Endodermal cell (in vitro differentiated cells): Measurements from ENCODE around the gene UCKL1. TPM values are rescaled to one million over a fixed set of nuclear protein-coding genes. Genes with fewer than 3 reads are reported as not detected.

ENCODE experiments used
- DNase-seq: peaks from one replicate; pipeline ENCODE4 v3.0.0-alpha.2; 2017
- H3K27ac ChIP-seq: 2 replicates; pipeline ENCODE4 v1.5.1; 2013; ENCODE audit warnings: mild to moderate bottlenecking, low read depth, low read length, moderate library complexity
- H3K27me3 ChIP-seq: 2 replicates; pipeline ENCODE4 v1.6.1; 2013; ENCODE audit warnings: mild to moderate bottlenecking, low read length, moderate library complexity; ENCODE audit not compliant: insufficient read depth, control insufficient read depth, poor library complexity, severe bottlenecking
- H3K36me3 ChIP-seq: 2 replicates; pipeline ENCODE4 v1.7.0; 2013; ENCODE audit warnings: mild to moderate bottlenecking, low read length, moderate library complexity; ENCODE audit not compliant: control insufficient read depth, insufficient read depth
- H3K4me1 ChIP-seq: one replicate; pipeline ENCODE4 v1.7.0; 2013; ENCODE audit warnings: low read length; ENCODE audit not compliant: control insufficient read depth, insufficient read depth
- H3K4me3 ChIP-seq: 2 replicates; pipeline ENCODE4 v1.5.1; 2013; ENCODE audit warnings: mild to moderate bottlenecking, low read length, moderate library complexity
- H3K9ac ChIP-seq: 2 replicates; pipeline ENCODE4 v1.6.1; 2013; ENCODE audit warnings: mild to moderate bottlenecking, low read length, moderate library complexity; ENCODE audit not compliant: poor library complexity, severe bottlenecking; ENCODE audit errors: extremely low read depth
- H3K9me3 ChIP-seq: 2 replicates; pipeline ENCODE4 v1.6.1; 2013; ENCODE audit warnings: mild to moderate bottlenecking, low read length, moderate library complexity; ENCODE audit not compliant: control insufficient read depth
- H3K27ac Mint-ChIP-seq: 2 replicates; pipeline ENCODE4 v1.8.0; 2020; ENCODE audit warnings: mixed read lengths
- H3K27me3 Mint-ChIP-seq: 2 replicates; pipeline ENCODE4 v1.8.0; 2021; ENCODE audit warnings: mild to moderate bottlenecking, mixed read lengths; ENCODE audit not compliant: insufficient read depth
- H3K36me3 Mint-ChIP-seq: 2 replicates; pipeline ENCODE4 v1.8.0; 2020; ENCODE audit warnings: low read depth, mixed read lengths
- H3K4me1 Mint-ChIP-seq: 2 replicates; pipeline ENCODE4 v1.8.0; 2020; ENCODE audit warnings: mixed read lengths
- H3K4me3 Mint-ChIP-seq: 2 replicates; pipeline ENCODE4 v1.8.0; 2020; ENCODE audit warnings: mild to moderate bottlenecking, moderate library complexity, mixed read lengths
- H3K9me3 Mint-ChIP-seq: 2 replicates; pipeline ENCODE4 v1.8.0; 2020; ENCODE audit warnings: mild to moderate bottlenecking, mixed read lengths
- whole genome bisulfite sequencing, 2 experiments: methylation state at CpG; one replicate each; pipeline versions ENCODE4 v1.1.5 to v1.1.7; 2013; ENCODE audit warnings: missing lambda C conversion rate in 2 of 2, mixed read lengths in 1 of 2; ENCODE audit not compliant: insufficient coverage in 1 of 2, insufficient read length in 1 of 2; 5-methylcytosine and 5-hydroxymethylcytosine counted together
- total RNA-seq, 2 donors: library from RNA; stranded (reverse); fragmentation: NEBNext Ultra II Directional in 1 of 2; extraction: Animal tissue kit (Norgen Biotek cat#: 25700) in 1 of 2; gene quantifications; 2 replicates in 1 of 2; 3 replicates in 1 of 2; pipeline ENCODE4 v1.2.1, GENCODE V29; 2021
- TF ChIP-seq, protein P1 (sequence below): fragments of 200-600 bp; sonication (generic); conservative IDR thresholded peaks from 2 replicates; pipeline ENCODE4 v1.5.0; 2021; ENCODE audit warnings: antibody characterized with exemption, mild to moderate bottlenecking

UCKL1 gene
- total RNA-seq, 2 donors from 2014 or later, result 36.5 to 47.8 TPM

DNA sequence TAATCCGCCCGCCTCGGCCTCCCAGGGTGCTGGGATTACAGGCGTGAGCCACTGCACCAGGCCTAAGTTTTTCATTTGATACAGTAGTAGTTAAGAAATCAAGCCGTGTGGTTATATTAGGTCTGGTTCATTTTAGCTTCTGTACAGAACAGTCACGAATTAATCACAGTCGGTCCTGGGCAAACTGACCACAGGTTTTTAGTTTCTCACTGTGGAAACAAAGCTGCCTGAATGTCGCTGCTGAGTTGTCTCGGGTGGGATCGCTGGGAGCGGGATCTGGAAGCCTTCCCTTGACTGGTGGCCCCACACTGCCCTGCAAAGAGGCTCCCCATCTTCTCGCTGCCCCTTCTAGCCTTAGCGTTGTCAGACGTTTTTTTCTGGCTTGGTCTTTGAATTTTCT lies 18.6 kb downstream of the UCKL1 start:
- WGBS, 2 experiments, result 90 to 92% methylated on average over 14 of the region's 14 CpGs
- Histone ChIP-seq H3K36me3 (peaks cover 31% of the 10 kb centered on the region), H3K27me3 (no peaks in the 10 kb centered on the region), H3K4me3 (no peak overlapping the region), H3K9me3 (no peaks in the 10 kb centered on the region), H3K4me1 (no peaks in the 10 kb centered on the region), H3K27ac (no peak overlapping the region), H3K9ac (no peak overlapping the region)
- TF ChIP-seq, protein P1, sequence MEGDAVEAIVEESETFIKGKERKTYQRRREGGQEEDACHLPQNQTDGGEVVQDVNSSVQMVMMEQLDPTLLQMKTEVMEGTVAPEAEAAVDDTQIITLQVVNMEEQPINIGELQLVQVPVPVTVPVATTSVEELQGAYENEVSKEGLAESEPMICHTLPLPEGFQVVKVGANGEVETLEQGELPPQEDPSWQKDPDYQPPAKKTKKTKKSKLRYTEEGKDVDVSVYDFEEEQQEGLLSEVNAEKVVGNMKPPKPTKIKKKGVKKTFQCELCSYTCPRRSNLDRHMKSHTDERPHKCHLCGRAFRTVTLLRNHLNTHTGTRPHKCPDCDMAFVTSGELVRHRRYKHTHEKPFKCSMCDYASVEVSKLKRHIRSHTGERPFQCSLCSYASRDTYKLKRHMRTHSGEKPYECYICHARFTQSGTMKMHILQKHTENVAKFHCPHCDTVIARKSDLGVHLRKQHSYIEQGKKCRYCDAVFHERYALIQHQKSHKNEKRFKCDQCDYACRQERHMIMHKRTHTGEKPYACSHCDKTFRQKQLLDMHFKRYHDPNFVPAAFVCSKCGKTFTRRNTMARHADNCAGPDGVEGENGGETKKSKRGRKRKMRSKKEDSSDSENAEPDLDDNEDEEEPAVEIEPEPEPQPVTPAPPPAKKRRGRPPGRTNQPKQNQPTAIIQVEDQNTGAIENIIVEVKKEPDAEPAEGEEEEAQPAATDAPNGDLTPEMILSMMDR, result no peak
- Mint-ChIP-seq H3K4me1 (no peaks in the 10 kb centered on the region), H3K9me3 (no peaks in the 10 kb centered on the region), H3K27me3 (no peaks in the 10 kb centered on the region), H3K36me3 (peaks cover 16% of the 10 kb centered on the region), H3K27ac (no peak overlapping the region), H3K4me3 (no peak overlapping the region)
- peak; percentile 36 for DNase-seq

DNA sequence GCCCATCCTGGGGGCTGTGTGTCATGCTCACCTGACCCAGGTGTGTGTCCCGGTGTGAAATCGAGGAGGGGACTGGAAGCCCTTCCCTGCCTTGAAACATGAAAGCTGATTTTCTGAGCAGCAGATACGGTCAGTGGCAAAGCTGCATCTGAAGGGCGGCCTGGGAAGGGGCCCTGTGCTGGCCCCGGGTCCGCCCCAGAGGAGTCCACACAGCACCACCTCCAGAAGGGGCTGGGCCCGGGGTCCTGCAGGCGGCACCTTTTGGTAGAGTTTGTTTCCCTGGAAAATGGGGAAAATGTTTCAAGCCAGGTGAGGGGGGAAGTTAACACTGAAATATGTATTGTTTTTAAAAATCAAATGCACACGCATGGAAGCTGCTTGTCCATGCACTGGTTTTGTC lies 20.8 kb downstream of the UCKL1 start:
- DNase-seq, result no peak
- H3K36me3 Mint-ChIP-seq, result peaks cover 33% of the 10 kb centered on the region
- TF ChIP-seq, protein P1, result no peak
- H3K27ac Mint-ChIP-seq, result peak overlapping the region; percentile 16
- Histone ChIP-seq H3K4me3 (no peak overlapping the region), H3K27me3 (no peaks in the 10 kb centered on the region), H3K9me3 (no peaks in the 10 kb centered on the region), H3K36me3 (peaks cover 47% of the 10 kb centered on the region), H3K4me1 (no peaks in the 10 kb centered on the region), H3K27ac (no peak overlapping the region), H3K9ac (no peak overlapping the region)
- 93 to 97% methylated on average over 5 to 9 of the region's 9 CpGs for WGBS, 2 experiments
- no peak overlapping the region for H3K4me3 Mint-ChIP-seq
- H3K4me1 Mint-ChIP-seq, result no peaks in the 10 kb centered on the region
- no peaks in the 10 kb centered on the region for H3K27me3 Mint-ChIP-seq
- no peaks in the 10 kb centered on the region for H3K9me3 Mint-ChIP-seq

DNA sequence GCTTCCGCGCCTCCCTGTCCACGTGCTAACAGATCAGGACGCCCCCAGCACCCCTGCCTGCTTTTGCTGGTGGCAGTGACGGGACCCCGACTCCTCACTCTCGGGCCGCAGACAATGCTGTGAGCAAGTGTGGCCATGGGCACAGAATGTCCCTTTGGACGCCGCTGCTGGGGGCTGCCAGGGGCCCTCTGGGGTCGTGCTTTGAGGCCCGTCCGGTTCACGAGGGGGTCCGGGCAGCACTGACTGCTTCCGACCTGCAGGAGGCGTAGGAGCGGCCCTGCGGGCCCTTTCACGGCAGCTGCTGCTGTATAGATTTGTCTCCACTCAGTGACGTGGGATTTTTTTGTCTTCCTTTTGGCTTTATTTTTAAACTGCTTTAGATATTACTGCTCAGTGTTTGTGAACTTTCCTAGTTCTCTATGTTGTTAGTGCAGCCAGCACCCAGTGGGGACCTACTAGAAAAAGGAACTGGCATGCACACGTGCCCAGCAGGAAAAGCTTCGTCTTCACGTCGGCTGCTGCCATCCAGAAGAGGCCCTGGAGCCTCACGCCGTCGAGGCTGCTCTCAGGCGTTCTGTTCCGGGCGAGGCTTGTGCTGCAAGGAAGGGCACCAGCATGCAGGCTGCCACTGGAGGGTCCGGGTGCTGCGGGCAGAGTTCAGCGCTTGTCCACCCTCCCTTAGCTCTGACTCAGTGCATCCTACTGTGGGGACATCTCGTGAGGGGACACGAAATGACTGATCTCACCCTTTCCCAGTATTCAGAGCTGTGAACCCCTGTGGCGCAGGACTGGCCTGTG lies 21.7 kb downstream of the UCKL1 start:
- H3K4me3 Mint-ChIP-seq, result no peak overlapping the region
- WGBS, 2 experiments, result 88 to 89% methylated on average over 33 to 37 of the region's 37 CpGs
- peak overlapping the region; percentile 16 for H3K27ac Mint-ChIP-seq
- no peak overlapping the region for H3K27ac ChIP-seq
- peaks cover 52% of the 10 kb centered on the region for H3K36me3 ChIP-seq
- H3K27me3 ChIP-seq, result no peaks in the 10 kb centered on the region
- peaks cover 41% of the 10 kb centered on the region for H3K36me3 Mint-ChIP-seq
- H3K27me3 Mint-ChIP-seq, result no peaks in the 10 kb centered on the region
- DNase-seq, result peak; percentile 84
- no peaks in the 10 kb centered on the region for H3K4me1 Mint-ChIP-seq
- no peaks in the 10 kb centered on the region for H3K9me3 ChIP-seq
- H3K9me3 Mint-ChIP-seq, result no peaks in the 10 kb centered on the region
- H3K4me1 ChIP-seq, result no peaks in the 10 kb centered on the region
- H3K9ac ChIP-seq, result no peak overlapping the region
- no peak overlapping the region for H3K4me3 ChIP-seq
- TF ChIP-seq, protein P1, result peak; percentile 83
